GM11168 (cell line): ENCODE results near the gene S100A8.
"Not testable (repeated sequence)": the region's sequence is repeated elsewhere in the genome, so short reads cannot be mapped to it uniquely, and the experiment has no call there.

ENCODE experiments used
- in situ Hi-C: fragments of 300-500 bp; cut with MboI; formaldehyde crosslinking; loops from one replicate; pipeline ENCODE4 v1.12.0; 2022; ENCODE audit warnings: low sequenced_read_pairs; ENCODE audit not compliant: unreplicated experiment

The S100A8 gene

DNA sequence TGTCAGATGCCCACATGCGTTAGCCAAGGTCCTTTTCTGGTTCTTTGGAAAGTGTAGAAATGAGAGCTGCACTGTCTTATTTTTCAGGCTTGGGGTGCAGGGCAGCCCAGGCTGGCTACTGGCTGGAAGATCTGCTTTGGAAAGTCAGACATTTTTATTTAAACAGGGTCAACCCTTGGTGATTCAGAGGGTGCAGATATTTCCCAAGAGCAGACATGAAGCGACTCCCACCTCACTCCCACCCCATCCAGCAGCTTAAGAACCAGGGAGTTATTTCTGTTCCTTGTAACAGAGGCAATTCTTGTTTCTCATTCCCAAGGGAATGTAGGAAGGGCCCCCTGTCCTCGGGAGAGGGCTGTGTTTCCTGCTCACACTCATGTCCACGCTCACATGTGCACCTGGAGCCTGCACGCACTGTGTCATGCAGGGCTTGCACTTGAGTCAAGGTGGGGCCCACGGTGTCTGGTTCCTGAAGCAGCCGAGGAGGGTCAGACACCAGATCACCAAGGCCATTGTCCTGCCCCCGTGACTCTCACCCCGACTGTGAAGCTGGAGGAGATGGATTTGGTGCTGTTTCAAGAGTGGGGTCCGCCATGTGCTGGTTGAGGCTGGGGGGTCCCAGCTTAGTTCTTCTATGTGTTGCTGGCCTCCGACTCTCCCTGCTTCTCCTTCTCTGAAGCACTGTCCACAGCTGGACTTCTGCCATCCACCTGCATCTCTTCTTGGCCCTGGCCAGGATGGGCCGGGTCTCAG, 26.4 kb upstream of the S100A8 start:
- in situ Hi-C loops, result no loop called here

DNA sequence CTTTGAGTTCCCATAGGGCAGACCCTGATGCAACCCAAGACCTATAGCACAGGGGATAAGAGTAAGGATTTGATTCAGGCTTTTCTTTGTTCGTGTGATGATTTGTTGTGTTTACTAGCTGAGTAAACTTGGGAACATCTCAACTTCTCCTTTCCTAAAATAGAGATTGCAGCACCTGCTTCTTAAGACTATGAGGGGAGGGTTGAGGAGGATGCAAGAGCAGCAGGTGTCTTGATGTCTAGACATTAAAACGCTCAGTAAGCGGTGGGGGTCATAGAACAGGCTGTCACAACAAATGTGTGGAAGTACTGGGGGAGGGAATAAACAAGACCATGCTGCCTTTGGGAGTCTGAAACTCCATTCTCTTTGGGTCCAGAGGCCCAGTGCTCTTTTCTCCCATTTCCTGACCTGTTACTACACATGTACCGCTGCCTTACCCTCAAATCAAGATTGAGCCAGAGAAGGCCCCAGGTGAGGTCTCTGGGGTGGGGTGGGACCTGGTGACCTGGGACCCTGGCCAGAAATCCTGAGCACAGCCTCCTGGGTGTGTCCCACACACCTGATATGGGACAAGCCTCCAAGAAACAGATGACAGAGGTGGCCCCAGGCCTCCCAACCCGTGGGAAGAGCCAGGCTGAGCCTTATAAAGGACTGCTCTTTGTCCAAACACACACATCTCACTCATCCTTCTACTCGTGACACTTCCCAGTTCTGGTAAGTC, 25.1 kb upstream of the S100A8 start, which contains the start of gene S100A7A:
Gene S100A7A, plus strand, starts transcription at position 671 of the 721 bp plus-strand sequence. CDS start 1,563 bp downstream, outside the sequence.
- in situ Hi-C loops, result no loop called here

DNA sequence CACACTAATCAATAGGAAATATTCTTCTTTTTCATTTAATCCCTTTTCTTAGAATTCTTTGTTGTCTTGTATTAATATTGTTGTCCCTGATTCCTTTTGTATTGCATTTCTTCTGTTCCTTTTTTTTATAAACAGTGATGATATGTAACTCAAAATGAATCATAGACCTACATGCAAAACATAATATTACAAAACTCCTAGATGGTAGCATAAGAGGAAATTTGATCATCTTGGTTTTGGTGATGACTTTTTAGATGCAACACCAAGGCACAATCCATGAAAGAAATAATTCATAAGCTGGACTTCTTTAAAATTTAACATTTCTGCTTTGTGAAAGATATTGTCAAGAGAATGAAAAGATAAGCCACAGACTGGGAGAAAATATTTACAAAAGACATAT, 23.1 kb upstream of the S100A8 start:
- in situ Hi-C loops, result not testable (repeated sequence)

DNA sequence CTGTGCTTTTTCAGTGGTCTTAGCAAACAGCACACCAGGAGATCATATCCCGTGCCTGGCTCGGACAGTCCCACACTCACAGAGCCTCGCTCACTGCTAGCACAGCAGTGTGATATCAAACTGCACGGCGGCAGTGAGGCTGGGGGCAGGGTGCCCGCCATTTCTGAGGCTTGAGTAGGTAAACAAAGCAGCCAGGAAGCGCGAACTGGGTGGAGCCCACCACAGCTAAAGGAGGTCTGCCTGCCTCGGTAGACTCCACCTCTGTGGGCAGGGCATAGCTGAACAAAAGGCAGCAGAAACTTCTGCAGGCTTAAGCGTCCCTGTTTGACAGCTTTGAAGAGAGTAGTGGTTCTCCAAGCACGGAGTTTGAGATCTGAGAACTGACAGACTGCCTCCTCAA, 16.4 kb upstream of the S100A8 start:
- in situ Hi-C loops, result not testable (repeated sequence)

DNA sequence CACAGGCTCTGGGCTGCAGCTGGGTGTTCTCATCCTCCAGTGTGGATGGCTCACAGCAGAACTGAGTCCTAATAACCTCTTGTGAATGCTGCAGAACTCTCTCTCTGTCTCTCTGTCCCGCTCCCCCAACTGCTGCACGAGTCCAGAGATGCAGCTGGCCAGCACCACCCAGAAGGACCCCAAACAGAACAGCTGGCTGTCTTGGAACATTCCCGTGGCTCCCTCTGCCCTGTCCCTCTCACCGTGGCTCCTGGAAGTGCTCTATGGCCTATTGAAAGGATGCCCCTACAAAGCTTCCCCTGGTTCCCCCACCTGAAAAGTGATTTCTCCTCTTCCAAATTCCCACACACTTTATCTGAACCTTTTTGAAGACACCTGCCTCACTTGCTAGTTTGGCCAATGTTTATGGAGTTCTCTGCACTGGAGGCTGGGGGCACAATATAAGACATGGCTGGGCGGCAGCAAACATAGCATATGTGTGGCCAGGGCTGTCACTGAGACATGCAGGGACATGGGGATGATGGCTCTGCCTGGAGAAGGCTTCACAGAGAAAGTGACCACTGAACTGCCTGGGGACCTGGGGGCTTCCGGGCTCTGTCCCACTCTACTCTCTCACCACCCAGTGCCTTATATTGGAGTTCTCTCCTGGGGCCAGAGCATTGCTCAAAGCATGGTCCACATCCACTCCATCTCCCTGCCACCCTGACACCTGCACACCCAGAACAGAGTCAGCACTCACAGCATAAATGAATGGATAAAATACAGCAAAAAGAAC, 15.1 kb upstream of the S100A8 start:
- in situ Hi-C loops, result not testable (repeated sequence)

DNA sequence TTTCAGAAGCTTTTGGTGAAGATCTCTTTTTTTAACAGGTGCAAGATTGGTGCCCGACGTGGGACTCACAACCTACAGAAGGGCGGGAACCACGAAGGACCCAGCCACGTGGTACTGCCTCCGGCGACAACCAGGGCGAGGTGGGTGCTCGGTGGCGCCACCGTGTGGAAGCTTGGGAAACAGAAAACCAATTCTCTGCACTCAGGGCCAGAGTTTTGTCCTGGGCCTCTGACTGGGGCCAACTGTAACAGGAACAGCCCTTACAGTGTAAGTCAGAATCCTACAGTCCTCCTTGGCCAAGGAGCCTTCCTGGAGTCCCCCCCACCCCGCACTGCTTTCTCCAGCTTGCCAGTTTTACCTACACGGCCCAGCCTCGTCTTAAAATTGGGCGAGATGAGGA, 13.9 kb upstream of the S100A8 start:
- in situ Hi-C loops, result no loop called here

DNA sequence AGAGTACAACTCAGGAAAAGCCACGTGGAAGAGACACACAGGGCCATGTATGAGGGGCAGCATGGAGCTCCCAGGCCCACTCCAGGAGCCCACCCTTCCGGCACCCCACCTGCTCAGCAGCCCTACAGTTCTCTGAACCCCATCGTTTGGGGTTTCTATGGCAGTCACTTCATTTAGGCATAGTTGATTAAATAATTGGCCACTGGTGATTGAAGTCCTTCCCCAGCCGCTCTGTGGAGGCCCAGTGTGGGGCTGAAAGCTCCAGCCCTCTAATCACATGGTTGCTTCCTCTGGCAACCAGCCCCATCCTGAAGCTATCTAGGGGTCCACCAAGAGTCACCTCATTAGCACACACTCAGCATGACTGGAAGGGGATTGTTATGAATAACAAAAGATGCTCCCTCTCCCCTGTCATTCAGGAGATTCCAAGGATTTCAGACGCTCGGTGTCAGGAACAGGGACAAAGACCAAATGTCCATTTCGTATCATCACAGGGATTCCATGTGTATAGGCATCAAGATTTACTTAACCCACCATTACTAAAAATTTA, 13.3 kb upstream of the S100A8 start:
- in situ Hi-C loops, result no loop called here

DNA sequence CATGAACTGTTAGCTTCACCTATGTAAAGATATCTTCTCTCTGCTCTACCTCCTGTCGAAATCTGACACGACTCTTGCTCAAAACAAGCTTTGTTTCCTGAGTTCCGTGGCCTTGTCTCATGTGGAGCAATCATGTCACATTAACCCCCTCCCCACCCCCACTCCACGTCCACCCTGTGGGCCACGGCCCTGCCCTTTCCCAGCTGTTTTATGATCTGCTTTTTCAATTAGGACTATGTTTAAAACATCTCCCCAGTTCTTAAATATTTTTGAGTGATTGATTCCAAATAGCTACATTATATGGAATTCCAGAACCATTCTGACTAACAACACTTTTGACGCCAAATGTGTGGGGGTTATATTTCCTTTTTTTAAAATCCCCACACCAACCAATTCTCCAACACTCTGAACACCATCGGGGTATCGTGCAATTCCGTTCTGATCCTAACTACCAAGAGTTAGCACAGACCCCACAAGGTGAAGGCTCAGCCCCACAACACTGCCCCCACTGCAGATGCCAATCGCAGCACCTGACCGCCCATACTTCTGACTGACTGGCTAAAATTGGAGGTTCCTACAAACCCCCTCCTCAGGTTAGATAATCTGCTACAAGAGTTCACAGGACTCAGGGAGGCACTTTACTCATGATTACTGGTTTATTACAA, 12.7 kb upstream of the S100A8 start:
- in situ Hi-C loops, result no loop called here

DNA sequence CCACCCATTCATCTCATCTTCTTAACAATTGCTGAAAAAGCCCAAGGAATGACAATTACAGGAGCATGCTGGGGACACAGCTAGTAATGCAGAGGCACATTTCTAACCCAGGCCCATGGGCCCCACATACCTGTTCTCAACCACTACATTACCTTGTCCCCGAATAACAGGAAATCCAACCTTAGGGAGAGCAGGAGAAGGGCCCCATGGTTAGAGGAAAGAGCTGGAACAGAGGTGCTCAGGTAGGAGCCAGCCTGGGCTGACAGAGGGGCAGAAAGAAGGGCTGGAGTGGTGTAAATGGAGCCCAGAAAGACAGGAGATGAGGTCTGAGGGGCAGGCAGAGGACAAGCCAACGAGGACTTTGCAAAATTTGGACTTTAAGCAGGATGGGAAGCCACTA, 11.4 kb upstream of the S100A8 start:
- in situ Hi-C loops, result no loop called here

DNA sequence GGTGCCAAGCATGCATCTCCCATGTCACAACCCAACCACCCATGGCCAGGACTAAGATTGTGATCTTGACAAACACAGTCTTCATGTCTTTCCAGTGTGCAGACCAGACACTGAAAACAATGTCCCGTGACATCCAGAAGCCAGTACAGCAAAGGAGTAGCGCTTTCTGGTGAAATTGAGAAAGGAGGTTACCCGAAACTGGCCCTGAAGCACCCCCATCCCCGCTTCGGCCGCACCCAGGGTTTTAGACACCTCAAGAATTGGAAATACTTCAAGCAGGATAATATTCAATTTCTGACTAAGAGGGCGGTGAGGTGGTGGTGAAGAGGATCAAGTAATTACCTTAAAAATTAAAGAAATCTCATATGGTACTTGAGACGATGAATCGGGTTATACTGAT, 10.6 kb upstream of the S100A8 start:
- in situ Hi-C loops, result no loop called here

DNA sequence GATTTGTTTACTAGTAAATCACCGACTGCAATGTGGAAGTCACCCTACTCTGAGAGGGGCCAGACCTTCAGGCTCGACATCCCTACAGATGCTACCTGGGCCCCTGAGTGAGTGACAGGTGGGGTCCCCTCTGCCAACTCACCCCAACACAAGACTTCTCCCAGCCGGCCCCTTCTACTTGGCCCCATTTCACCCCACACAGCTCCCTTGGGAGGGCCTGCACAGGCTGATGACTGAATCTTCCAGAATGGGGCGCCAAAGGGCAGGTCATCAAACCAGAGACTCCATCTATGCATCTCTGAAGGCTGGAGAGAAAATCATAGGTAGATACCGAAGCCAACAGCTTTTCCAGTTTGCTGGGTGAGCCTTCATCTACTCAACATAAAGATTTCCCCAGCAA, 9.4 kb upstream of the S100A8 start:
- in situ Hi-C loops, result no loop called here

DNA sequence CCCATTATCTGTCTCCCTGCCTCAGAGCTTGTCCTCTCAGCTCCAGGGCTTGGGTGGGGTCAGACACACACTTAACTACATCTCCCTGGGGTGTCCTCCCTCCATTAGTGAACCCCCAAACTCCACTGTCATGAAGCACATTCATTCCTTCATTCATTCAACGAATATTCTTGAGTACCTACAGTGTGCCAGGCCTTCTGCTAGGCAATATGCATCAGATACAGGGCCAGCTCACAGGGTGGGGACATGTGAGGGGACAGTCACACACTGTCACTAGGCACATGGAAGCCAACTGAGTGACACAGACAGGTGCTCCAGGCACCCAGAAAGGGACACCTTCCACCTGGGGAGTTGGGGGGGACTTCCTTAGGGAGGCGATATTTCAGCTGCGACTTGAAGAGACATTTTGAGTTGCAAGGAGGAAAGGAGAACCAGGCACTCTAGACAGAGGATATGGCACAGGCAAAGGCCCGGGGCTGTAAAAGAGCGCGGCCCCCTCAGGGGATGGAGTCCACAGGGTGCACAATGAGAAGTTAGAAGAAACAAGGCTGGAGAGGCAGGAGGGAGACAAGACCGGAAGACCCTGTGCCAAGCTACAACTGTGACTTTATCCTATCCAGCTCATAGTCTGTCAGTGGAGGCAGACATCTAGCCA, 8.7 kb upstream of the S100A8 start:
- in situ Hi-C loops, result no loop called here

DNA sequence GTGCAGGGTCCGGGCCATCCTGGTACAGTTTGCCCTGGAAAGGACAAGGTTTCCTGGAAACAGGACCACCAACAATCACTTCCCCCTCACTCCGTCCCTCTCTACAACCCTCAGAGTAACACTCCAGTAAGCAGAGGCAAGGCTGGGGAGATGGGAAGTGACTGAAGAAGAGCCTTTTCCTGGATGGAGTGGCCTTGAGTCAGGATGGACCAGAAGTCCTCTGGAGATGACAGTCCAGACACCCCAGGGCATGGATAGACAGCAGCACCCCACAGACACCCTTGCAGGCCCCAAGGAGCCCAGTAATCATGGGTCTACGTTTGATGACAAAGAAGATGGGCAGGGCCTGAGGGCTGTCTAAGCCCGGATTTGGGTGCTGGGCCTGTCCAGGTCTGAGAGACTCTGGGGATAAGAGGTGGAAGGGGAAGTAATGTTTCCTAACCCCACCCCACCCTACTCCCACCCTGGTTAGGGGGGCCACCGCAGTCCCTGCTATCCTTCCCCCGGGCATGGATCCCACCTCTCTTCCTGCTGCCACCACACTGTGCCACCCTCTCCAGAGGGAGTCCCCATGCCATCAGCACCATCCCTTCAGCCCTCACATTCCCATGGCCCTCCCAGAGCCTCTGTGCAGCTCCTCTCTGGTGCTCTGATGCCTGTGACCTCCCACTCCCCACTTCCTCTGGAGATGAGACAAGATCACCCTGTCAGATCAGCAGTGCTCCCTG, 7.2 kb upstream of the S100A8 start:
- in situ Hi-C loops, result no loop called here

DNA sequence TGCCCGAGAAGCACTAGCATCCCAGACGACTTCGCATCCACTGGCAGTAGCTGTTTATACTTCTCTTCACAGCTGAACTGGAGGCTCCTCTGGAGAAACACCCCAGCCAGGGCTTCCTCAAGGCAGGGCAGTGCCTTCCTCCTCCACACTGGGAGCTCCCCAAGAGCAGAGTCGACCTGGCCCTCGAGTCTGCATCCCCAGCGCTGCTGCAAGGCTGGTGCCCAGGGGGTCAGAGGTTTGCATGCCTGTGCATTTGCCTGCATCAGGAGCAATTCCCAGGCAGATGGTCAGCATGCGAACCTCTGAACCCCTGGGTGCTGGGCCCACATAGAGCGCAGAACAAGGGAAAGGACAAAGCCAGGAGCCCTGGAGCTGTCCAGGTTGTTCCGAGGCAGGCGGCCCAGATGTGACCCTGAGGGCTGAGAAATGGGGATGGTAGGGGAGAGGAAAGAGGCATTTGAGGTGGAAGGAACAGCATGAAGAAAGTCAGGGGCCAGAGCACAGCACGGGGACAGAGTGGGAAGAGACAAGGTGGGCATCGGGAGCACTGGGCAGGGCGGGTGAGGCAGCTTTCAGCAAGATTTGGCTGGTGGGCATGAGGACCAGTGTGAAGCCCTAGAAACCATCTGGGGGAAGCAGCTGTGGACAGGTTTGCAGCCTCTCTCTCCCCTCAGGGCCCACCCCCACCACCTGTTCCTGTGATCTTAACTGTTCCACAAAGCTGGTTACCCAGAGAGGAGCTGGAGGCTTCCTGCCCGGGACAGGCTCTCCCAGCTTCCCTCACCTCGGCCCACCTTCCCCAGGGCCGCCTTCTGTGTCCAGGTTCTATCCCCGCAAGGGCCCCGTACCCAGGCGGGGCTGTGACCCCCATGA, 6.4 kb upstream of the S100A8 start:
- in situ Hi-C loops, result no loop called here

DNA sequence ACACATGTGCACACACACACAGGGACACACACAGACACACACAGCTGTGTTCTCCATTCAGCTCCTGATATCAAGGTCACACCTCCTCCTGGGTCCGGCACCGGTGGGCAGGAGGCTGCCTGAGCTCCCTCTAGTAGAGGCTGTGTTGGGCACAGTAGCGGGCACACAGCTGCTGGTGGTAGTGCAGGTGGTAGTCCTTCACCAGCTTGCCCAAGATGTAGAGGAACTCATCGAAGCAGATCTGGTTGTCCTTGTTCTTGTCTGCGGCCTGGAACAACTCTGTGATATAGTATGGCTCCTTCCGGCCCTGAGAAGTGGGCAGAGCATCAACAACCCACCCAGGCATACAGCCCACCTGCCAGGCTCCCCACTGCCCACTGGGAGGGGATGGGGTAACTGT, 5.6 kb upstream of the S100A8 start:
- in situ Hi-C loops, result no loop called here

DNA sequence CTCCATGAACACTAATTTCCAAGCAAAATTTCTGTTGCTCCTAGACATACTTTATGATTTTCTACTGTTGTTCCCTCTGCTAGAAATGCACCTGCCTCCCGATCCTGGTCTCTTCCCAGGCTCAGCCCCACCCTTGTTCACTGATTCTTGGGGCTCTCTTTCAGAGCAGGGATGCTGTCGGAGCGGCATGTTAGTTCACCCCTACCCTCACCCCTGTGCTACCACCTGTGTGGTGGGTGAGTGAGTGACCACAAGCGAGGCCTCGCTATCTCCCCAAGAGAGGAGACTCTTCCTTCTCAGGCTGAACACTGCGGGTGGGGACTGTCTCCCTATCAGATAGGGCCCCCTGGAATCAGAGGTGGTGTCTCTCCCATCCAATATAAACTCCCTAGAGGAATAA, 4.9 kb upstream of the S100A8 start:
- in situ Hi-C loops, result no loop called here

DNA sequence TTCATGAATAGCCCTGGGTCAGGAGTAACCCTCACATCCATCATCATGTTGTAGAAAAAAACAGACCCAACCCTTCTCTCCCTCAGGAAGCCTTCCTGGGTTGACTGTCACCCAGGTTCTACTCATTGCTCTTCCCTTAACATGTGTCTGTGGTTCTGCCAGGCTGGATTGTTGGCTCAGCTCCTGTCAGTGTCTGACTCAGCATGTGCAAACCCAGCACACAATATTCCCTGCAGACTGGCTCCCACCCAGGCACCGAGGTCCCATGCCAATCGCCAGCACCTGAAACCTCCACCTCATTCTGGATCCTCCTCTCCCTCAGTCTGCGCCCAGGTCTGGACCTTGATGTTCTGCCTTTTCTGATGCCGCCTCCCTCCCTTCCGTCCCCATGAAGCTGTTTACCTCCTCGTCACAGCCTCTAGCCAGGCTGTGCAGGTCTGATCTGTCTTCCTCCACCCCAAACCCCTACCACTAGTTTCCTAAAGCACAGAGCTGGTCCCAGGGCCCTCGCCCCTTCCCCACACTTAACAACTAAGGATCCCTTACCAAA, 4.3 kb upstream of the S100A8 start:
- in situ Hi-C loops, result no loop called here

DNA sequence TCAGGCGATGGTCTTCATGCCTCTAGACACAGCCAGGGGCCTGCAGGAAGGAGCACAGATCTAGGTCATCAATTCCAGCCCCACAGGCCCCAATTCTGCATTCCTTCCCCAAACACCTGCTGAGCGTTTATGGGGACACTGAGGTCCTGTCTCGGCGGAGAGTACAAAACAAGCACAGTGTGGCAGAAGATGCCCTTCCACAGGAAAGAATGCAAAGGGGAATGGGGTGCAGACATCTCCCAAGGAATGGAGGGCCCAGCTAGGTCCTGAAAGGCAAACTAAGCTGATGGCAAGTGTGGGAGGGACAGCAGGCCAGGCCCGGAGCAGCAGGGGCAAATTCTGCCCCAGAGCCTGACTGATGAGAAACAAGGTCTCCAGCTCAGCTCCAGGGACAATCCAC, 3.5 kb upstream of the S100A8 start:
- in situ Hi-C loops, result no loop called here
